H9 (cell line): ENCODE measurements around the gene SFXN5. TPM values are rescaled to one million over a fixed set of nuclear protein-coding genes. Genes with fewer than 3 reads are reported as not detected.

ENCODE experiments used
- DNase-seq: peaks from one replicate; pipeline ENCODE4 v3.0.0-alpha.2; 2017
- H2AFZ ChIP-seq: one replicate; pipeline ENCODE4 v1.6.1; 2013; ENCODE audit warnings: mild to moderate bottlenecking, low read length, control low read depth, moderate library complexity
- H2AK5ac ChIP-seq: 2 replicates; pipeline ENCODE4 v1.6.1; 2013; ENCODE audit warnings: low read length, control low read depth, mixed read lengths; ENCODE audit not compliant: insufficient read length
- H2BK120ac ChIP-seq: one replicate; pipeline ENCODE4 v1.6.1; 2013; ENCODE audit warnings: low read depth, mild to moderate bottlenecking, low read length, control low read depth, inconsistent platforms; ENCODE audit not compliant: poor library complexity, severe bottlenecking
- H2BK12ac ChIP-seq: 2 replicates; pipeline ENCODE4 v1.6.1; 2013; ENCODE audit warnings: low read length, control low read depth, mixed read lengths, low read depth; ENCODE audit not compliant: insufficient read length
- H2BK15ac ChIP-seq: 2 replicates; pipeline ENCODE4 v1.6.1; 2013; ENCODE audit warnings: low read depth, low read length, control low read depth
- H2BK20ac ChIP-seq: one replicate; pipeline ENCODE4 v1.6.1; 2013; ENCODE audit warnings: low read depth, mild to moderate bottlenecking, low read length, control low read depth, inconsistent platforms; ENCODE audit not compliant: poor library complexity, severe bottlenecking
- H2BK5ac ChIP-seq: 2 replicates; pipeline ENCODE4 v1.6.1; 2013; ENCODE audit warnings: low read length, control low read depth, mixed read lengths; ENCODE audit not compliant: insufficient read length
- H3K14ac ChIP-seq: 2 replicates; pipeline ENCODE4 v1.6.1; 2013; ENCODE audit warnings: low read length, control low read depth; ENCODE audit not compliant: insufficient read depth
- H3K18ac ChIP-seq: 2 replicates; pipeline ENCODE4 v1.6.1; 2013; ENCODE audit warnings: low read depth, mild to moderate bottlenecking, mixed read lengths, low read length, control low read depth; ENCODE audit not compliant: insufficient read length
- H3K23ac ChIP-seq: 2 replicates; pipeline ENCODE4 v1.6.1; 2013; ENCODE audit warnings: low read length, control low read depth, mixed read lengths, low read depth; ENCODE audit not compliant: insufficient read length
- H3K23me2 ChIP-seq: 2 replicates; pipeline ENCODE4 v1.6.1; 2013; ENCODE audit warnings: low read depth, mild to moderate bottlenecking, mixed read lengths, low read length, control low read depth; ENCODE audit not compliant: insufficient read length, poor library complexity, severe bottlenecking
- H3K27ac ChIP-seq: 2 replicates; pipeline ENCODE4 v1.5.1; 2013; ENCODE audit warnings: low read length, control low read depth, mixed read lengths, low read depth; ENCODE audit not compliant: insufficient read length
- H3K27me3 ChIP-seq: 2 replicates; pipeline ENCODE4 v1.6.1; 2013; ENCODE audit warnings: low read length, control low read depth, inconsistent platforms; ENCODE audit not compliant: insufficient read depth
- H3K4ac ChIP-seq: 2 replicates; pipeline ENCODE4 v1.6.1; 2013; ENCODE audit warnings: low read depth, mild to moderate bottlenecking, control low read depth, inconsistent platforms, low read length, moderate library complexity
- H3K4me1 ChIP-seq: 2 replicates; pipeline ENCODE4 v1.6.1; 2013; ENCODE audit warnings: low read length, control low read depth, inconsistent platforms; ENCODE audit not compliant: insufficient read depth
- H3K4me2 ChIP-seq: 2 replicates; pipeline ENCODE4 v1.6.1; 2013; ENCODE audit warnings: low read length, control low read depth, mixed read lengths; ENCODE audit not compliant: insufficient read length, insufficient read depth
- H3K56ac ChIP-seq: 2 replicates; pipeline ENCODE4 v1.6.1; 2013; ENCODE audit warnings: low read depth, mild to moderate bottlenecking, mixed read lengths, low read length, control low read depth; ENCODE audit not compliant: insufficient read length
- H3K79me1 ChIP-seq: 2 replicates; pipeline ENCODE4 v1.6.1; 2013; ENCODE audit warnings: low read depth, mild to moderate bottlenecking, moderate library complexity, low read length, control low read depth, inconsistent platforms; ENCODE audit not compliant: insufficient read depth, poor library complexity, severe bottlenecking
- H3K79me2 ChIP-seq: 2 replicates; pipeline ENCODE4 v1.6.1; 2013; ENCODE audit warnings: low read length, control low read depth, inconsistent platforms; ENCODE audit not compliant: insufficient read depth
- H3K9ac ChIP-seq: 2 replicates; pipeline ENCODE4 v1.6.1; 2013; ENCODE audit warnings: low read length, control low read depth, mixed read lengths; ENCODE audit not compliant: insufficient read length; ENCODE audit errors: extremely low read depth
- H3K9me3 ChIP-seq: one replicate; pipeline ENCODE4 v1.6.1; 2013; ENCODE audit warnings: low read depth, low read length, inconsistent platforms; ENCODE audit not compliant: control insufficient read depth
- H3T11ph ChIP-seq: one replicate; pipeline ENCODE4 v1.6.1; 2013; ENCODE audit warnings: mild to moderate bottlenecking, low read length, control low read depth, inconsistent platforms
- H4K20me1 ChIP-seq: one replicate; pipeline ENCODE4 v1.6.1; 2013; ENCODE audit not compliant: control insufficient read depth, insufficient read length, insufficient read depth
- H4K5ac ChIP-seq: 2 replicates; pipeline ENCODE4 v1.6.1; 2013; ENCODE audit warnings: low read depth, mild to moderate bottlenecking, mixed read lengths, low read length, control low read depth; ENCODE audit not compliant: insufficient read length
- H4K8ac ChIP-seq: replicated peaks from 2 replicates; pipeline ENCODE4 v1.6.1; 2013; ENCODE audit warnings: low read length, control low read depth, mixed read lengths, low read depth; ENCODE audit not compliant: insufficient read length
- H4K91ac ChIP-seq: 2 replicates; pipeline ENCODE4 v1.6.1; 2013; ENCODE audit warnings: low read depth, mild to moderate bottlenecking, moderate library complexity, mixed read lengths, low read length, control low read depth; ENCODE audit not compliant: insufficient read length
- H3K27ac Mint-ChIP-seq, 3 experiments: 2 replicates in 2 of 3; 3 replicates in 1 of 3; pipeline ENCODE4 v1.8.0; 2020 to 2021; ENCODE audit warnings: mixed read lengths in 3 of 3, mild to moderate bottlenecking in 1 of 3, moderate library complexity in 1 of 3
- H3K27me3 Mint-ChIP-seq: 2 replicates; pipeline ENCODE4 v1.8.0; 2021; ENCODE audit warnings: low read depth, mild to moderate bottlenecking, moderate library complexity, mixed read lengths
- H3K36me3 Mint-ChIP-seq, 3 experiments: 2 replicates in 2 of 3; 3 replicates in 1 of 3; pipeline ENCODE4 v1.8.0; 2020 to 2021; ENCODE audit warnings: low read depth in 3 of 3, mixed read lengths in 3 of 3; ENCODE audit not compliant: insufficient read depth in 1 of 3
- H3K4me1 Mint-ChIP-seq, 2 experiments: 2 replicates each; pipeline ENCODE4 v1.8.0; 2020; ENCODE audit warnings: mixed read lengths in 2 of 2
- H3K4me3 Mint-ChIP-seq, 2 experiments: 2 replicates in 1 of 2; 3 replicates in 1 of 2; pipeline ENCODE4 v1.8.0; 2020 to 2021; ENCODE audit warnings: mild to moderate bottlenecking in 2 of 2, mixed read lengths in 2 of 2, moderate library complexity in 1 of 2
- H3K9me3 Mint-ChIP-seq, 2 experiments: 2 replicates in 1 of 2; 3 replicates in 1 of 2; pipeline ENCODE4 v1.8.0; 2020; ENCODE audit warnings: mild to moderate bottlenecking in 2 of 2, mixed read lengths in 2 of 2, moderate library complexity in 1 of 2
- CTCF ChIP-seq: fragments of 200-600 bp; sonication (generic); conservative IDR thresholded peaks from 3 replicates; pipeline ENCODE4 v1.8.0; 2021; ENCODE audit warnings: antibody characterized with exemption, mild to moderate bottlenecking
- WGBS: extraction: QIAGEN DNeasy Blood & Tissue Kit; methylation state at CpG from one replicate; pipeline ENCODE4 v1.1.7; 2013; ENCODE audit warnings: missing lambda C conversion rate, low lambda C conversion rate, mixed read lengths; ENCODE audit not compliant: insufficient read length; ENCODE audit errors: extremely low coverage; 5-methylcytosine and 5-hydroxymethylcytosine counted together
- total RNA-seq: library from RNA; stranded (reverse); gene quantifications from 2 replicates; pipeline ENCODE4 v1.2.1, GENCODE V29; 2021

Gene SFXN5
- total RNA-seq, 1 experiment from 2014 or later = 30.9 TPM

GRCh38 chr2:73079636-73080035, 8.1 kb upstream of the SFXN5 start:
- Histone ChIP-seq H2BK120ac (no peak overlapping the region), H3K18ac (no peak overlapping the region), H3K79me1 (no peaks in the 10 kb centered on the region), H4K91ac (no peak overlapping the region), H3K27me3 (no peaks in the 10 kb centered on the region), H2BK12ac (no peak overlapping the region), H3K4me2 (no peak overlapping the region), H2BK15ac (no peak overlapping the region), H3K23me2 (no peaks in the 10 kb centered on the region), H3K14ac (no peak overlapping the region), H2AFZ (no peak overlapping the region), H3K4me1 (no peaks in the 10 kb centered on the region), H3K9ac (no peak overlapping the region), H4K5ac (no peak overlapping the region), H2AK5ac (no peak overlapping the region), H3K79me2 (no peaks in the 10 kb centered on the region), H3K4ac (no peak overlapping the region), H3K27ac (no peak overlapping the region), H4K20me1 (peaks cover 3% of the 10 kb centered on the region), H3K56ac (no peak overlapping the region), H2BK20ac (no peak overlapping the region), H3T11ph (no peak overlapping the region), H2BK5ac (no peak overlapping the region), H4K8ac (no peak overlapping the region), H3K23ac (no peak overlapping the region), H3K9me3 (no peaks in the 10 kb centered on the region)
- no peaks in the 10 kb centered on the region for H3K27me3 Mint-ChIP-seq
- H3K27ac Mint-ChIP-seq = no peak overlapping the region
- DNase-seq = no peak
- no peak overlapping the region for H3K4me3 Mint-ChIP-seq
- H3K9me3 Mint-ChIP-seq = no peaks in the 10 kb centered on the region
- no CpG with 5 or more reads among the region's 9 CpGs for WGBS
- peaks cover under 1 to 11% (median 6%) of the 10 kb centered on the region in 3 experiments; a peak in 5 of 7 replicates for H3K36me3 Mint-ChIP-seq
- H3K4me1 Mint-ChIP-seq = peaks cover 8 to 13% of the 10 kb centered on the region in 2 experiments
- TF ChIP-seq CTCF = no peak
